Mononuclear cell (primary cell): ENCODE results near the gene TMEM43. TPM values are rescaled to one million over a fixed set of nuclear protein-coding genes. Genes with fewer than 3 reads are reported as not detected.

Experiments
- H3K27me3 ChIP-seq: 2 replicates; pipeline ENCODE4 v1.6.0; 2011; ENCODE audit warnings: low read length, control low read depth; ENCODE audit not compliant: insufficient read depth
- H3K4me1 ChIP-seq: 2 replicates; pipeline ENCODE4 v1.5.1; 2011; ENCODE audit warnings: mild to moderate bottlenecking, low read length, control low read depth; ENCODE audit not compliant: insufficient read depth
- H3K4me3 ChIP-seq: 2 replicates; pipeline ENCODE4 v1.5.1; 2011; ENCODE audit warnings: mild to moderate bottlenecking, low read length, moderate library complexity
- H3K9me3 ChIP-seq: 2 replicates; pipeline ENCODE4 v1.5.1; 2011; ENCODE audit warnings: low read depth, mild to moderate bottlenecking, control low read depth, low read length
- total RNA-seq: library from RNA; depleted of rRNA; stranded (reverse); fragments of >200 nt; gene quantifications from one replicate; pipeline ENCODE4 v1.2.3, GENCODE V29; 2012

The TMEM43 gene
- total RNA-seq, 1 donor = 23.7 TPM

DNA sequence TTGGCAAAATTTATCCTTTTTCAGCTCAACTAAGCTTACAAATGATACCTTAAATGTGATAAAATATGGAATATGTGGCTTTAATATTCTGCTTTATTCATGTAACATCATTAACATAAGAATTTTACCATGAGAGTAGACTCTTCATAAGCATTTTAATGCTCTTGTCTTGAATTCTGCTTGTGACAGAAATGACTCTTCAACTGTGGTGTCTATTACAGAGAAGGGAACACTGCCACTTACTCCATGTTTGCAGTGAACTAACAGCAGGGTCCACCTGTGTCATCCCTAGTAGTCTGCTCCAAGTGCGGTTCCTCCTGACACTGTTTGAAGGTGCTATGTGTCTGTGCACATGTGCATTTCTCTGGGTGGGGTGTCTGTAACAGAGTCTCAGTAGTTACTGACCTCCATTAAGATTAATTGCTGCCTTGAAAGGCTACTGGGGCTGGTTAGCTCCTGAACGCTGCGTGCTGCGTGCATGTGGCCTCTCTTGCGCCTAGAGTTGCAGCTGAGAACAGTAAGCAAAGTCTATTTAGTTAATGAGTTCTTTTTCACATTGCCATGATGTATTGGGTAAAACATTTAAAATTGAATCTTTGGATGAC, 62.1 kb downstream of the TMEM43 start:
- Histone ChIP-seq H3K4me3 (no peak overlapping the region), H3K9me3 (no peaks in the 10 kb centered on the region), H3K4me1 (no peaks in the 10 kb centered on the region), H3K27me3 (no peaks in the 10 kb centered on the region)

DNA sequence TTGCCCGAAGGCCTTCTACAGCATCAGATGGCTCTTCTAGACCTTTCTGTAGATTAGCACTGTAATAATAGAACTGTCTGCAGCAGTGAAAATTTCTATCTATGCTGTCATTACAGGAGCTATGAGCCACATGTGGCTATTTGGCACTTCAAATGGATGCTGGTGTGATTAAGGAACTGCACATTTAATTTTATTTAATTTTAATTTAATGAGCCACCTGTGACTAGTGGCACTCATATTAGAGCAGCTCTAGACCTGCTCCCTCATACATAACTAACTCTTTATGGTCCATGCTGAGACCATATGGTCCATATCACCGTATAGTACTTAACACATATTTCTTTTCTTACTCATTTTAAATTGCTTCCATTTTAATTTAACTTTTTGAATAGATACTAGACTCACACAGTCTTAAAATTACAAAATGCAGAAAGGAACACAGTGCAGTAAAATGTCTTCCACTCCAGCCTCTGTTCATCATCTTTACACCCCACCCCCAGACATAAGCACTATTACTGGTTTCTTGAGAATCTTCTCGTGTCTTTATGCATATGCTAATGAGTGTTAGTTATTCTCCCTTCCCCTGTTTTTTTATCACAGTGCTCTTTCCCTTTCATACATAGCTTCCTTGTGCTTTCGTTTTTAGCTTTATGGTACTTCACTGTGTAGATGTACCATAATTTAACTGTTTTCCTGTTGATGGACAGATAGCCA, 63.3 kb downstream of the TMEM43 start:
- Histone ChIP-seq H3K4me1 (no peaks in the 10 kb centered on the region), H3K4me3 (no peak overlapping the region), H3K9me3 (no peaks in the 10 kb centered on the region), H3K27me3 (no peaks in the 10 kb centered on the region)

Other genes with a start within 250 kb of the TMEM43 start
- 4.8 TPM for gene WNT7A, start 245.0 kb upstream of the TMEM43 start, total RNA-seq
- 1.9 TPM for gene CHCHD4, start 182 bp upstream of the TMEM43 start, total RNA-seq
- 48.7 TPM for gene XPC, start 53.5 kb downstream of the TMEM43 start, total RNA-seq
- gene LSM3, start 53.8 kb downstream of the TMEM43 start, total RNA-seq = 7.1 TPM